GM21528 (cell line): Measurements from ENCODE around the gene PAX3.

Source experiments
- ATAC-seq: cut with Tn5 transposase; IDR thresholded peaks from one replicate; pipeline ENCODE4 v1.9.1; 2021; ENCODE audit warnings: mild to moderate bottlenecking, moderate library complexity; ENCODE audit not compliant: unreplicated experiment, low FRiP score

Gene PAX3

DNA sequence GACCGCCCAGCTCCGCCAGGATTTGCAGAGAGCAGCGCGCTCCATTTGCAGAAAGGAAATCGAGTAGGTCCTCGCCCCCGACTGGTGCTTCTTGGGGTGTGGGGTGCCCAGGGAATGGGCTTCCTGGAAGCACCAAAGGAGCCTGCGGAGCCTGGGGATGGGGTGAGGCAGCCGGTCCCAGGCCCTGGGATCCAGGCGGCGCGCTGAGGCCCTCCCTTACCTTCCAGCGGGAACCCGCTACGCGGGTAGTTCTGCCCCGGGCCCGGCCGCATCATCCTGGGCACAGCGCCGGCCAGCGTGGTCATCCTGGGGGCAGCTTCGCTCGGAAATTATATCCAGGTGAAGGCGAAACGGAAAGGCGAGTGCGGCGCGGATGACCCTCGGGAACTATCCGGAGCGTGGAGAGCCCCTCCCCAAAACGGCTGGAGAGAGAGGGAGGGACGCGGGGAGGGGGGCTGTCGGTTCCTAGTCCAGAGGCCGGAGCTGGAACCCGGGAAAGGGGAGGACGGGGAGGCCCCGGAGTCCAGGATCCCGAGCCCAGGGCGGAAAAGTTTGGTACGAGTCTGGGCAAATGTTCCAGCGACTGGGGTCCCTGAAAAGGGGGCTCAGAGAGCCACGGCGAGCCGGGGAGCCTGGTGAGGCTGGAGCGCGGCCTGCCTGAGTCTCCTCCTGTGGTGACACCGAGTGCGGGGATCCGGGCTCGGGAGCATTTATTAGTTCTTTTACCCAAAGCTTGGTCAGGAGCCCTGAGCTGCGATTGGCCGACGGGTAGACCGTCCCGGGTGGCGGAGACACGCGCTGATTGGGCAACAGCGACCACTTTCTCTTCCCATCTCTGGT, at the start of gene PAX3:
Gene PAX3 (minus strand): TSS at position 688 of the 840 bp plus-strand sequence. CDS start 383 bp downstream, at position 305.
- ATAC-seq = no peak

DNA sequence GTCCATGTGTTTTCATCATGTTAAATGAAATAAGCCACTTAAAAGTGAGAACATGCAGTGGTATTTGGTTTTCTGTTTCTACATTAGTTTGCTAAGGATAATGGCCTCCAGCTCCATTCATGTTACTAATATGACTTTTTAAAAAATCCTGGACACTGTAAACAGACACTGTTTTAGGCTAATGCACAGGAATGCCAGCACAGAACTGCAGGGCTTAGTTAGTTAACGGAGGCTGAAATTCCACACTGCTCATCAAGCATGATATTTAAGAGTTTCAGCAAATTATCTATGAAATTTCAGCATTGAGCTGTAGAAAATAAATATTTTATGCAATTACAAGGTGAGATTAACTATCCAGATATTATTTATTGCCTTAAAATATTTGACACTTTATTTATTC, 42.5 kb upstream of the PAX3 start:
- no peak for ATAC-seq

DNA sequence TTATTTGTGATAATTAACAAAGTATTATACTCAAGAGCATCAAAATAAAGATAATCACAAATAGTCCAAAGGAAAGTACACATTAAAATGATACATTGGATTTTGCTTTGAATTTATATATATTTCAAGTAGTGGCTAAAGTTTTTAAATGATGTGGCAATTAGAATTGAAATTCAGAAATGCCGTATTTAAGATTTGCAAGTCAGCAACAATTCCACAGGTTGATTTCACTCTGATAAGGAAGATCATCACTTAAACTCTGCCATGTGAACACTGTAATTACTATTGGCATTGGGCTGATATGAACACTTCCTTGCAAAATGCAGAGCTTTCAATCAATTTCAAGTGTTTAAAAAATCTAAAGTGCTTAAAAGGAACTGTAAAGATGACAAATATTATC, 39.6 kb upstream of the PAX3 start:
- no peak for ATAC-seq

DNA sequence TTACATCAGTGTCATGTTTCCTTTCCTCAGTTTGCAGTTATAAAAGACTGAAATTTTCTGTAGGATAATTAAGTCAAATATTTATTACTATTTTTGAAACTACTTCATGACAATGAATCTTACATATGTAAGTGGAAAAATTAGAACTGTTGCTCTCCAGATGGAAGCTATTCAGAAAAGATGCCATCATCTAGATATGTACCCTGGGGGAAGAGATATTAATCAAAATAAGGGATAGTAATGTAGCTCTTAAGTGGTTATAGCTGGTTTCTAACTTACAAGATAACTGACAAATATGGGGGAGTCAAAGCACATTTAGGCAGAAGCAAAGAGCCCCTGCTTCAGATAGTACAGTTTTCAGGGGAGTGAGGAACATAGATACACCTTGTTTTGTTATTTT, 38.1 kb upstream of the PAX3 start:
- ATAC-seq = no peak

DNA sequence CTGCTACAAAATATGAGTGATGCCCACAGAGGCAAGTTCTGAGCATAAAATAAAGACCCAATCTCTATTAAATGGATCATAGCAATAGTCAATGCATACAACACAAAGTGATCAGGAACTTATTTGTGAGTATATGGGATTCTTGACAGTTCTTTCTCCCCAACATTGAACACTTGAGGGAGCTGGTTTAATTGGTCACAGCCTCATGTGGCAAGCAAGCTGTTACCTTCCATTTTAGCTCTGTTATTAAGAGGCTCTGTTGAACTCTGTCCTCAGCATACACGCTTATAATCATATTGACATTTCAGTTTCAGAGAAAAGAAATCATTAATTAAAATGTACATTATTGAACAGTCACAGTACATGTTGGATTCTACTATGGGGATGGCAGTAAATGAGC, 37.6 kb upstream of the PAX3 start:
- ATAC-seq = no peak

DNA sequence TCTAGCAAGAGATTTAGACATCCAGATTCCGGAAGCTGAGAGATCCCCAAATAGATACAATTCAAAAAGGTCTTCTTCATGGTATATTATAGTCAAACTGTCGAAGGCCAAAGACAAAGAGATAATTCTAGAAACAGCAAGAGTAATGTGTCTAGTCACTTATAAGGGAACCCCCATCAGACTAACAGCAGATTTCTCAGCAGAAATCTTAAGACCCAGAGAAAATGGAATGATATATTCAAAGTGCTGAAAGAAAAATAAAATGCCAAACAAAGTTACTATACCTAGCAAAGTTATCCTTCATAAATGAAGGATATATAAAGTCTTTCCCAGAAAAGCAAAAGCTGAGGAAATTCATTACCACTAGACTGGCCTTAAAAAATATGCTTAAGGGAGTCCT, 36.1 kb upstream of the PAX3 start:
- ATAC-seq = no peak

DNA sequence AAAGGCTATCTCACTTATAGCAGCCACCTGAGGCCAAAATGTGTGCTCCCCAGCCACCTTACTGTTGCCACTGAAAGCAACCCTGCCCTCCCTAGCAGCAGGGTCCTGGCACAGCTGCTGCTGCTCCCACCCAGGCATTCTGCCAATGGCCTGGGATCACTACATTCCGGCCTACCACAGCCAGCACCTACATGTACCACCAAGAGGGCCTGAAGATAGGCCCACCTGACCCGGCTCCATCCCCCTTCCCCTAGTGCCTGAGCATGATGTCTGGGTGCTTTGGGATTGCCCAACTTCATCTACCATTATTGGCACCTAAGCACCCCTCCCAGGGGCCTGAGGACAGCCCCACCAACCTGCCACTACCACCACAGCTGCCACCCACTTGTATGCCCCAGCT, 34.6 kb upstream of the PAX3 start:
- no peak for ATAC-seq

DNA sequence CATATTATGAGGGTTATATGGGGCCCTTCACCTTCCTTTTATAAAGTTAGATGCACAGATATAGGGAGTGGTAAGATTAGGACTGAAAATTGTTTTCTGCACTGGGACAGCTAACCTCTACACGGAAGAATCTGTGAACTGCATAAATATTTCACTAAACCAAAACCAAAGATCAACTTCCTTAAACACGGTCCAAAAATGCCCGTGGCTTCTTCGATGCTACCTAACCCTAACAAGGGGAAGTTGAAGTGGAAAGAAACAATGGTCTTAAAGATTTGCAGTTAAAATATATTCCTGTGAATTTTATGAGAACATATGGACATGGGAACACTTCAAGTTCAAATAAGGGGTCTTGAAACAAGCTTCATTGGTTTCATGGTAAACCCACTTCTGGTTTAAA, 33.3 kb upstream of the PAX3 start:
- ATAC-seq = no peak

DNA sequence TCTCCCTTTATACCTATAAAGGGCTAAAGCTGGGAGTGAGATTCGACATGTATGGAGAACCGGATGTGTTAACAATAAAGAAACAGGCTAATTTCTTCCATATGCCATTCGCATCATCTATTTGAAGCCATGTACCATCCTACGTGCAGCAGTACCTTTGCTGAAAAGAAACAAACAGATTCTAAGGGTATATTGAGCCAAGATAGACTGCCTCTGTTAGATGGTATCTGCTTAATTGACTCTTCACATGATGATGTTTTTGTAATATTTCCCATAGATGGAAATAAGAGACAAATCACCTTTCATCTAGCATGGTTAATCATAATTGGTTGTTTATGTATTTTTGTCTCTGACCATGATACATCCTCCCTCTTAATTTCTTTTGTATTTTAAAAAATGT, 32.1 kb upstream of the PAX3 start:
- no peak for ATAC-seq

DNA sequence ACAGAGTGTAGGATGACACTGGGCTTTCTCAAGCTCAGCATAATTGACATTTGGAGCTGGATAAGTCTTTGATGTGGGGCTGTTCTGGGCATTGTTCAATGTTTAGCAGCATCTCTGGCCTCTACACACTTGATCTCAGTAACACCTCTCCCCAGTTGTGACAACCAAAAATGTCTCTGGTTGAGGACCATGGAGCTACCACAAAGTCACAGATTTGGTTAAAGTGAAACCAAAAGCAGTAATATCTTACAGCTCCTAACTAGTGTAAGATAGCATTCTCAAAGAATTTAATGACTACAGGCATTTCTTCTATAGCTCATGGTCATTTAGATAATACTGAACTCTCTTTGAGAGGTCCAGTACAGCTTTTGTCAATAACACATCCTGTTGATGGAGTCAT, 23.4 kb upstream of the PAX3 start:
- ATAC-seq = peak; percentile 31

DNA sequence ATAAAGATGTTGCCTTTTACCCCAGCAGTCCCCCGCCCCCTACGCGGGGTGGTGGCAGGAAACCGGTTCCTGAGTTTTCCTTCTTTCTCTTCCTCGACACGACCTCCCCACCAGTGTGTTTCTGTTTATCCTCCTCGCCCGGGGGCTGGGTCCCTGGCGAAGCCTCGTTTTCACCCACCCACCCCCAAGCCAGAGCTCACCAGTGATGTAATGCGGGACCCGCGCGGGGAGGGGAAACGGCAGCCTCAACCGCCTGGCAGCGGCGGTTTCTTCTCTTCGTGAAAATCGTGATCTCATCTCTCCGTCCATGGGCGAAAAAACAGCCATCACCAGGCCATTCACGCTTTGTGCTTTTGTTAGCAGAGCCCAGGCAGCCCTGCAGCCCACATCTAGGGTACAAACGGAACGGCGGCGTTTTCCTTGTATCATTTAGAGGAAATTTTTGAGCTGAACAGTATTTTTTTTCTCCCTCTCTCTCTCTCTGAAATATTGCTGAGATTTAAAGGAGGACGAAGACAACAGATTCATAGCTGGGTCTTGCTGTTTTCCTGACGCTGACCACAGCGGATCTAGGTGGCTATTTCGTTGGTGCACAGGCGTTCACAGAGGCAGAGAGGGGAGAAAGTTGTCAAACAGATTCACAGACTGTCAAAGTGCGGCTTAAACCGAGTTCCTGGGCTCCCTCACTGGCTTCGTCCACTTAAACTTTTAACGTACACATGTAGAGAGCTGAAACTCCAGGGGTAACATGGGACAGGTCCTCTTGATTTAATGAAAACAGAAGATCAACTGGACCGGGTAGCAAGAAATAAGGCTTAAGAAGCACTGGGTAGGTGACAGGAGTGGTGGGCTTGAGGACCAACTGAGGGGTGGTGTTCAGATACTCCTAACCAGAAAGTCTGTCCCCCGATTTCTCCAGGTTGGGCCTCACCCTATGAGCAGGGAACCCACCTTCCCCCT, 21.9 kb upstream of the PAX3 start:
- no peak for ATAC-seq

DNA sequence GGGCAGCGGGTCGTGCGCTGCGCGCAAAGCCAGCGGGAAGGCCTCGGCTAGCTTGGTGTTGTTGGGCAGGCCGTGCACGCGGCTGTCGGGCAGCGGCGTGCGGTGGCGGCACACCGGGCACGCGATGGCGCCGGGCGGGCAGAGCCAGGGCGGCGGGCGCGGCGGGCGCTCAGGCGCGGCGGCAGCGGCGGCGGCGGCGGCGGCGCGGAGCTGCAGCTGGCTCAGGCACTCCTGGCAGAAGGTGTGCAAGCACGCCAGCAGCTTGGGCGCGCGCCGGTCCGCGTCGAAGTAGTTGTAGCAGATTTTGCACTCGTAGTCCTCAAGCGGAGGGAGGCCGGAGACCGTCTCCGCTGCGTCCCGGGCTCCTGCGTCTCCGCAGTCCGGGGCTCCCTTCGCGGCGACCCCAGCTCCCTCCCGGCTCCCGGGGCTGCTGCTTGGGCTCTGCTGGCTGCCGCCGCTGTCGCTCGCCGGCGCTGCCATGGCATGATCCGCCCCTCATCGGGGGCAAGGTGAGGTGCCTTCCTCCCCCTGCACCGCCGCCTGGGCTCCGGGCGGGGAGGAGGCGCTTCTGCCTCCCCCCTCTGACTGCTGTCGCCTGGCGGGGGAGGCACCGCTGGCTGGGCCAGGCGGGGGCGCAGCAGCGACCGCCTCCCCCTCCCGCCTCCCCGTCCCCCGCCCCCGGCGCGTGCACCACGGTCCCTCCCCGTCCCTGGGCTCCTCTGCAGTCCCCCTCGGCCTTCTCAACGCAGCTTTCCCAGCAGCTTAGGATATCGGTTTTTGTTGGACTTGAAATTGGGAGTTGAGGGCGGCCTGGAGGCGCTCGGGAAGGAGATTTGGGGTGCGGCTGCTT, 21.0 kb upstream of the PAX3 start:
- peak; percentile 51 for ATAC-seq

DNA sequence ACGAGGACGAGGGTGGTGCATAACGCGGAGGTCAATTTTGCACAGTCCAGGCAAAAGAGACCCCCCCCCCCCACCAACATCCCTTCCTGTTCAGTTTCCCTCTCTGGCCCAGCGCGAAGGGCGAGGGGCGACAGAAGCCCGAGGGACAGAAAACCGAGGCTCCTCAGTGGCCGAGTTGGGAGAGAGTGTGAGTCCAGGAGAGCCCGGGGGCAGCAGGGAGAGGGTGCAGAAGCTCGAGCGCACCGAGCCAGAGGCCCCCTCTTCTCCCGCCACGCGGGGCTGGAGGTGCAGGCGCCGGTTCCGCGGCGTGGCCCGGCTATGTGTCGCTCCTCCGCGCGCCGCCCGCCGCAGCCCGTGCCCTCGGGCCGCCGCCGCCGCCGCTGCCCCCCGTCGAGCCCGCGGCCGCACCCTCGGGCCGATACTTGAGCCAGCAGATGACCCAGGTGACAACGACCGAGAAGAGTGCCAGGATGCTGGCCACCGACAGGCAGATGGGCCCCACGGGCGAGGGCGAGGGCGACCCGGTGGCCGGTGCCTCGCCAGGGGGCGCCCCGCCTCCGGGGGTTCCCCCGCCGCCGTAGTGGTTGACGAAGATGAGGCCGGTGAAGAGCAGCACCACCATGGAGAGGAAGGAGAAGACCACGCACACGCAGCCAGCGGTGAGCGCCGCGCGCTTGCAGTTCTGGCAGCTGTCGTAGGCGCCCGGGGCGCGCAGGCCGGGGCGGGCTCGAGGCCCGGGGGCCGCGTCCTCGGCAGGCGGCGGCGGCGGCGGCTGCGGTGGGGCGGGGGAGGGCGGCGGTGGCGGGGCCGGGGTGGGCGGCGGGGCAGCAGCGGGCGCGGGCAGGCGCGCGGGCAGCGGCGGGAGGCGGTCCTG, 20.2 kb upstream of the PAX3 start:
- ATAC-seq = peak; percentile 51

DNA sequence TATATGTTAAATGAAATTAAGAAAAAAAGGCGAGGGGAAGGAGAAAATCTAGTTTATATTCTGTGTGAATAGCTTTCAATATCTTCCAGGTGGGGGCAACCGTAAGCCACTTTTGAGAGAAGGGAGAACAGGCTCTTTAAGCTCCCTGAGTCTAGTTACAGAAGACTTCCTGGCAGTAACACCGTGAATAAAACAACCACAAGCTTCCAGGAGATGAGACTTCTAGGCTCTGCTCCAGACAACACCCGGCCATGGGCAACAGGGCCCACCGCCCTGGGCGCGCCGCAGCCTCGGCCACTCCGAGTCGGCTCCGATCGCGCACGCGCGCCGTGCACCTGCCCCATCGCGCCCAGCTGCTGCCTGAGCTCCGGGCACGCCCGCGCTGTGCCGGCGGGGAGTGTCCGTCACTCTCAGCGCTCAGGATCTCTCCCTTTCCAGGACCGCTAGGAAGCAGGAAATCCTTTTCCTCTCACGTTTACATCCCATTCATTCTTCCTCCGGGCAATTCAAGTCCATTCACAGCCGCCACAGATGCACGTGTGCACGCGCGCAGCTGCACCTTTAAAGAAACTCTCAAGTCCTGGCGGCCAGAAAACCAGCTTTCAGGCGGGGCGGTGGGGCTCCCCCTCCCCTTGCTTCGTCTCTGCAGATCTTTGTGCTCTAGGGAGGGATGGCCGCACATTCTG, 19.4 kb upstream of the PAX3 start:
- peak; percentile 54 for ATAC-seq

DNA sequence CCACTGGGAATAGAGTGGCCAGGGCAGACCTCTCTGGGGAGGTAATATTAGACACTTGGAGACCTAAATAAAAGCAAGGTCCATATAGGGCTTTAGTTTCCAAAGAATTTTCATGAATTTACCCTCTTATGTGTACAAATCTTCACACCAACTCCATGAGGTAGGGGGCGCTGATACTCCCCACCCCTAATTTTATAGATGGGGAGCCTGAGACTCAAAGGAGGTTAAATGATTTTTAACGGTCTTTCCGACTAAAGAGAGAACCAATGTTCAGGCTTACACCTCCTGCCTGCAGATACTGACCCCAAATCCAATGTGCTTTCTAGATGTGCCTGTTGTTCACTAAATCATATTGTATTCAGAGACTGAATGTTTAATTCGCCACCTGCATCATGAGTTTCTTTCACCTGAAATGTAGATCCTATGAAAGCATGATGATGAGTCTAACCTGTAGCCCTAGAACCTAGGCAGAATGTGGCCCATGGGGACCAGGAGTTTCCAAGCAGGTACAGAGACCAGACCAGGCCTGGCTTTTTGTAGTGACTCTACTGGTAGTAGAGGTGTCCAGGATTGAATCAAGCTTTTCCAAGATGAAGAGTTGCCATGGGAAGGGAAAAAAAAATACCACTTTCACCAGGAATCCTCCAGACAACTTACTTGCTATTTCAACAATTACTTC, 16.8 kb upstream of the PAX3 start:
- ATAC-seq = no peak

DNA sequence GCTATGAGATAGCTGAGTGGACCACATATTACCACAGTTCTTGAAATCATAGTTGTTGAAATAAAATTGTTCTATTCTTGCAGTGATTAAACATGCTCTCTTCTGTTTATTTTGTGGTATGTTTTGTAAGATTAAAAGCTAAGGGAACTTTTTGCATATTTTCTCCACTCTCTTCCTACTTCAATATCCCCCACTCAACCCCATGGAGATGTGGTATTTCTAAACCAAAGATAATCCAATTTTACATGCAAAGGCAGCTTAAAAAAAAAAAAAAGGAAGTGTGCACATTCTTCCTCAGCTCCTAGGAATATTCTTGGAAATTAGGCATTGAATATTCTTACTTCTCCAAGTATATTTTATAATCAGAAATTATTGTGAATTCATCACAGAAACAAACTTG, 15.0 kb upstream of the PAX3 start:
- ATAC-seq = no peak

DNA sequence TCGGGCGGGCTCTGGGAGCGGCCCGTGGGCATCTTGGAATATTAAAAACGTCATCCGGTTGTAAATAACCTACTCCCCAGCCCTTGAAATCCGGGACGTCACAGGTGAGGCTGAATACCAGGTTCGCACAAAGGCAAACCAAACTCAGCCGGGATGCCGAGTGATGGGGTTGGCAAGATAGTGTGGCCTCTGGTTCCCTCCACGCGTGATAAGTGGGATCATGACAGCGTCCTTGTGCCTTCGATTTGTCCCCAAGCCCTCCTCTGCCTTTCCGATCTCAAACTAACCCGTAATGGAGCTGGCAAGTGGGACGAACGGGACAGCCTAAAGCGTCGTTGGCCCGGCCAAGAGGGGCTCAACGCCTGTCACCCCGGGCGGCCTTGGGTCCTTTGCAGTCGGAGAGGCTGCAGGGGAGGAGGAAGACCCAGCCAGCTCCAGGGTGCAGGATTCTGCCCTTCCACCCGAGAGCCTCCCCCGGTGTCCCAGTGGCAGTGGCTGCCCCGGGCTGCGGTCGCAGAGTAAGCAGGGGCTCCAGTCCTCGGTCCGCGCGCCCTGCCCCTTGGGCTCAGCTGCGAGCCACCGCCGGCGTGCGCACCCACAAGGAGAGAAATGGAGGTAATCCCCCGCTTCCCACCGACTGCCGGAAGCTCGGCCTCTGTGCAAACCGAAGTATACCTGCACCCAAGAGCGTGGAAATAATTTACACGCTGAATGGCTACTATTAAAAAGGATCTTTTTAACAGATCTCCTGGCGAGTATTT, 13.4 kb upstream of the PAX3 start:
- no peak for ATAC-seq
